GM18873 (cell line): ENCODE measurements around the gene MYF6.

Source experiments
- ATAC-seq: cut with Tn5 transposase; IDR thresholded peaks from one replicate; pipeline ENCODE4 v1.9.1; 2021; ENCODE audit warnings: mild to moderate bottlenecking, moderate library complexity, moderate number of reproducible peaks; ENCODE audit not compliant: unreplicated experiment, low FRiP score

The MYF6 gene

GRCh38 chr12:80702889-80703805, 4.3 kb upstream of the MYF6 start:
- peak; percentile 91 for ATAC-seq

GRCh38 chr12:80704420-80704819, 3.0 kb upstream of the MYF6 start:
- no peak for ATAC-seq

DNA sequence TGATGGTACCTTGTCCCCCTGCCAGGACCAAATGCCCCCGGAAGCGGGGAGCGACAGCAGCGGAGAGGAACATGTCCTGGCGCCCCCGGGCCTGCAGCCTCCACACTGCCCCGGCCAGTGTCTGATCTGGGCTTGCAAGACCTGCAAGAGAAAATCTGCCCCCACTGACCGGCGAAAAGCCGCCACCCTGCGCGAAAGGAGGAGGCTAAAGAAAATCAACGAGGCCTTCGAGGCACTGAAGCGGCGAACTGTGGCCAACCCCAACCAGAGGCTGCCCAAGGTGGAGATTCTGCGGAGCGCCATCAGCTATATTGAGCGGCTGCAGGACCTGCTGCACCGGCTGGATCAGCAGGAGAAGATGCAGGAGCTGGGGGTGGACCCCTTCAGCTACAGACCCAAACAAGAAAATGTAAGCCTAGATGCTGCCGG, 410 bp downstream of the MYF6 start:
- ATAC-seq: no peak

- no peak for ATAC-seq
These were observed 983 bp downstream of the MYF6 start for GRCh38 chr12:80708259-80708974.

- no peak for ATAC-seq
These were observed 1.5 kb downstream of the MYF6 start for GRCh38 chr12:80708975-80709328.

GRCh38 chr12:80709811-80710726, 2.6 kb downstream of the MYF6 start:
- ATAC-seq: peak; percentile 61

GRCh38 chr12:80710727-80711449, 3.5 kb downstream of the MYF6 start:
- no peak for ATAC-seq

- no peak for ATAC-seq
These were observed 4.4 kb downstream of the MYF6 start for GRCh38 chr12:80711866-80712265.

GRCh38 chr12:80712866-80713265, 5.4 kb downstream of the MYF6 start:
- ATAC-seq: no peak

DNA sequence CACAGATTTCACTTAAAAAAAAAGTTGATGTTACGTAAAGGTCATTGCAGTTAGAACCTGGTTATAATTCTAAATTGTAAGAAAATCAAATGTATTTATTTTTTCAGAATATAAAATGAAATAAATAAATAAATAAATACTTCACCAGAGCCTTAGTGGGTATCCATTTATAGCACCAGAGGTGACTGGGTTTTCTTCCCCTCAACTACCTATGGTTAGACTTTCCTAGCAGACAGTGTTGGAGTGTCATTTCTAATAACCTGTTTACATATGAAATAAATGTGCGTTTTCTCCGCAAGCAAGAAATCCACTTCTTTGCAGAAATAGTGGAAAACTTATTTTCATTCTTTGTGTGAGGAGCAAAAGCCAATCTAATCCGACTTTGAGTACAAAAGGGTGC, 6.0 kb downstream of the MYF6 start:
- ATAC-seq: no peak

DNA sequence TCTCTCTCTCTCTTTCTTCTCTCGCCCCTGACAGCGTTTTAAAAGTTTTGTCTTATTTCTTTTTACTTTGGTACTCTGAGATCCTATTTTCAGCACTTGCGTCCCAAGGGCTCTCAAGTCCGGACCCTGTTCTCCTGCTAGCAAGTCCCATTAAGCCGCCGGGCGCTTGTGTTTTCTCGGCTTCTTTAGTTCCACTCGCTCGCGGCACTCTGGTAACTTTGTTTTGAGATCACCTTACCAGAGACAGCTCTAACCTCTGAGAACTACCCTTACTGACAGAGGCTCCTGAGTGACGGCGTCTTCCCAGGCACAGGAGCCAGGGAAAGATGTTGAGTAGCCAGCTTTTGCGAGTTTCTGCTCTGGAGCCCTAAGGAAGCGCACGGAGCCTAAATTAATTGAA, 6.6 kb downstream of the MYF6 start:
- no peak for ATAC-seq

- ATAC-seq: no peak
These were observed 7.4 kb downstream of the MYF6 start for GRCh38 chr12:80714846-80715245.

DNA sequence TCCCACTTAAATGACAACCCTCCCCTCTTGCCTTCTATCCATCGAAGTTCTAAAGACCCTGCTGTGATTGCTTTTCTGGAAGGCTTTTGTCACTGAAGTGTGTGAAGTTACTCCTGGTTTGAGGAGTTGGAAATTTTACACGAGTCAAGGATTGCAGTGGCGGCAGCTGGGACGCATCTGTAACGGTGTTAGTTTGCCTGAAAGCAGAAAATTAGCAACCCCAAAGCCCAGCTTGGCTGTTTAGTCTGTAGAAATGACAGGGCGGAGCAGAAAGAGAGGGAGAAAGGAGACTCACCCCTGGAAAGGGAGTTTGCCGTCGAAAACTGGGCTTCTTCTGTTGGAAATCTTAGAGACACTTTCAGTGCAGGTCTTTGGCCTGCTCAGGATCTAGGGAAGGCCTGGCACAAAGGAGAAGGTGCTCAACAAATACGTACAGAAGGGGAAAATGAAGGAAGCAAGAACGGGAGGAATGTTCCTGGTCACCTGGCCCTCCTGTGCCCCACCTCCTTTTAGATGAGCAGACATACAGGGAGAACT, 8.3 kb downstream of the MYF6 start:
- no peak for ATAC-seq

GRCh38 chr12:80716696-80717469, 9.4 kb downstream of the MYF6 start, which contains the start of gene MYF5:
Gene MYF5 (plus strand): TSS chr12:80716912. CDS start chr12:80717064, 152 bp downstream.
- ATAC-seq: no peak

- no peak for ATAC-seq
These were observed 10.4 kb downstream of the MYF6 start for GRCh38 chr12:80717856-80718255.

- ATAC-seq: no peak
These were observed 13.1 kb downstream of the MYF6 start for GRCh38 chr12:80720516-80720915.

DNA sequence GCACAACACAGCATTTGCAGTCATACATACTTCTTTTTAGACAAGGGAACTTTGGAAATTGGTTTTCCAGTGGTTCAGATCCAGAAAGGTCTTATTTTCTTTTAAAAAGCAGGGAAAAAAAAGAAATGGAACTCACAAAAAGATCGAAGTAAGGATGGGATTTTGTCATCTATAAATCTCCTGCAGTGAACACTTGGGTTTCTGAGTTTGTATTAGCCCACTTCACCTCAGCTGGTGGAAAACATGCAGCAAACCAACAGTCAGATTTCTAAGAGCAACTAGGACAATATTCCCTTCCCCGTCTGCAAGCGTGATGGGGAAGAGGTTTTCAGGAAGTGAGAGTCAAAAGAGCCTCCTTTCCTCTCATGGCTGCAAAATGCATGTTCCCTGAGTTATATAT, 13.9 kb downstream of the MYF6 start:
- ATAC-seq: no peak

DNA sequence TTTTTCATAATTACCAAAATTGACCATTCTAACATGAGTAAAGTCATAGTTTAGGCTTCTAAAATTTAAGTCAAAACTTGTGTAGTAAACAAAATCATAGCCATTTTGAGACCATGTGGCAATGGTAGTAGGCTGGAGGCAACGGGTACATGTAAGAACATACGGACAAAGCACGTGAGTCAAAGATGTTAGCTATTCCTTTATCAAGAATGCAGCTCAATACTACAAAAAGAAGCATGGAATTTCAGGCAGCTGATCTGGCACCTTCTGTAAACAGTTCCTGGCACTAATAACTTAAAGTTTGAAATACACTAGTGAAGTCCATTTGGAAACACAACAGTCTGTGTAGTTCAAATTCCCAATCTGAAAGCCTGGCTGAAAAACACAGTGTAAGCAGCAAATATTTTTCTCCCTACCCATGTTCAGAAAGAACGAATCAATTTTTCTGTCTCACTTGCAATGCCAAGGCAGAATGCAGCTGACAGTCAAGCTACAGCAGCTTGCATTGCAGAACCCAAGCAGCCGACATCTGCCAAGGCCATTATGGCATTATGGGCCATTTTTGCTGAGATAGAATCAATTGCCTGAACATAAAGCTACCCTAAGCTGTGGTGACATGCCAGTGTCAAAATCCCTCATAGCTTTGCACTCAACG, 38.5 kb downstream of the MYF6 start:
- ATAC-seq: no peak
